ENCODE data around the gene ADRA2B. TPM values are rescaled to one million over a fixed set of nuclear protein-coding genes. Genes with fewer than 3 reads are reported as not detected.

ADRA2B gene
- total and polyA plus RNA-seq, 2 donors (not counting 3 experiments of a cell fraction or from before 2014, with no cell fraction given) = not detected

- Histone ChIP-seq H3K4me2 (ENCODE audit: insufficient read depth, low read length) (no peak overlapping the region), H3K4me1 (ENCODE audit: control insufficient read depth, extremely low read depth, insufficient read depth, low read length) (no peaks in the 10 kb centered on the region), H3K9me3 (replicated peaks; ENCODE audit: control insufficient read depth, insufficient read depth, low read length) (no peaks in the 10 kb centered on the region), H3K4me3 (replicated peaks in 1 of 3; ENCODE audit: insufficient read depth in 1 of 3, low read depth in 1 of 3, low read length in 3 of 3) (no peak overlapping the region), H3K36me3 (ENCODE audit: control insufficient read depth in 2 of 2, extremely low read depth in 1 of 2, insufficient read depth in 2 of 2, low read length in 2 of 2) (no peaks in the 10 kb centered on the region), H3K9me1 (replicated peaks; ENCODE audit: control insufficient read depth, extremely low read depth, insufficient read depth, low read length) (no peaks in the 10 kb centered on the region), H3K79me2 (ENCODE audit: control insufficient read depth, insufficient read depth, low read length) (no peaks in the 10 kb centered on the region), H3K9ac (replicated peaks; ENCODE audit: extremely low read depth, insufficient read depth, low read length) (no peak overlapping the region), H2AFZ (ENCODE audit: low read depth, low read length) (no peak overlapping the region), H3K27ac (ENCODE audit: insufficient read depth, low read depth, low read length) (no peak overlapping the region), H3K27me3 (ENCODE audit: control insufficient read depth in 2 of 2, insufficient read depth in 2 of 2, low read length in 2 of 2) (peaks cover 0 to 4% of the 10 kb centered on the region in 2 experiments), H4K20me1 (replicated peaks; ENCODE audit: control insufficient read depth, extremely low read depth, insufficient read depth, low read length) (no peaks in the 10 kb centered on the region)
- dilution Hi-C loops (cut with MboI; ENCODE audit: extremely low pct_ligation_motif_present, low sequenced_read_pairs) = no loop called here
- no TSS peak for BruUV-seq (replicated peaks)
- TF ChIP-seq POLR2AphosphoS5 (IDR thresholded peaks at IDR 0.05; ENCODE audit: insufficient read depth, low read depth, low read length) (no peak), FOS (IDR thresholded peaks at IDR 0.05; ENCODE audit: borderline replicate concordance, insufficient read depth, low read length) (no peak), EZH2 (IDR thresholded peaks at IDR 0.05; ENCODE audit: borderline replicate concordance, low read depth, low read length, severe bottlenecking) (no peak), CTCF (IDR thresholded peaks at IDR 0.05; ENCODE audit: extremely low read depth in 1 of 2, insufficient read depth in 1 of 2, low read depth in 1 of 2, low read length in 2 of 2) (no peak), MYC (IDR thresholded peaks at IDR 0.05; ENCODE audit: low read depth, low read length) (no peak), GATA2 (IDR thresholded peaks at IDR 0.05; ENCODE audit: insufficient read depth, insufficient read length, low read depth, low read length) (no peak), JUN (IDR thresholded peaks at IDR 0.05; ENCODE audit: borderline replicate concordance, insufficient read depth, insufficient read length, low read depth) (no peak), POLR2A (IDR thresholded peaks at IDR 0.05; ENCODE audit: low read depth, low read length) (no peak), MAX (IDR thresholded peaks at IDR 0.05; ENCODE audit: insufficient read depth, insufficient read length) (no peak)
- intact Hi-C loops (cut with micrococcal nuclease) = no loop called here
- ChIA-PET CTCF (no interaction called here), POLR2A (no interaction called here)
- DNase-seq (ENCODE audit: low read depth, low spot score) (no peak), FAIRE-seq (no peak)
These were observed 18.9 kb downstream of the ADRA2B start for GRCh38 chr2:96097441-96097840.

Data from endothelial cell of umbilical vein (primary cell).